ENCODE data around the gene SRPK1. TPM values are rescaled to one million over a fixed set of nuclear protein-coding genes. Genes with fewer than 3 reads are reported as not detected.

SRPK1 gene
- total and polyA plus RNA-seq, 8 donors: 34.1 to 47.0 (median 39.5) TPM

- intact Hi-C loops (cut with DNase I): no loop called here
- no peak overlapping the region for H3K27ac ChIP-seq
- no peaks in the 10 kb centered on the region for H3K4me1 ChIP-seq
- H3K27me3 ChIP-seq: peaks cover 0 to 39% of the 10 kb centered on the region in 2 donors
- no peak overlapping the region for H3K4me3 ChIP-seq
- DNase-seq (no peak), ATAC-seq (no peak)
- TF ChIP-seq CTCF (IDR thresholded peaks at IDR 0.05): no peak
- no peaks in the 10 kb centered on the region for H3K36me3 ChIP-seq
- no peaks in the 10 kb centered on the region for H3K9me3 ChIP-seq
Measured at GRCh38 chr6:35794536-35795452, 126.1 kb downstream of the SRPK1 start.

GRCh38 chr6:35790683-35791082, 130.2 kb downstream of the SRPK1 start:
- Histone ChIP-seq H3K4me1 (no peaks in the 10 kb centered on the region), H3K27me3 (peaks cover 23 to 73% of the 10 kb centered on the region in 2 donors), H3K4me3 (no peak overlapping the region), H3K36me3 (no peaks in the 10 kb centered on the region), H3K27ac (no peak overlapping the region), H3K9me3 (no peaks in the 10 kb centered on the region)
- intact Hi-C loops (cut with DNase I): no loop called here
- no peak for DNase-seq
- no peak for ATAC-seq
- TF ChIP-seq CTCF (IDR thresholded peaks at IDR 0.05): no peak

GRCh38 chr6:35788423-35788982, 132.4 kb downstream of the SRPK1 start:
- Histone ChIP-seq H3K4me1 (no peaks in the 10 kb centered on the region), H3K36me3 (no peaks in the 10 kb centered on the region), H3K27me3 (peaks cover 23 to 82% of the 10 kb centered on the region in 2 donors), H3K9me3 (no peaks in the 10 kb centered on the region), H3K4me3 (no peak overlapping the region), H3K27ac (no peak overlapping the region)
- DNase-seq (no peak), ATAC-seq (no peak)
- no peak for TF ChIP-seq CTCF (IDR thresholded peaks at IDR 0.05)
- intact Hi-C loops (cut with DNase I): no loop called here

- Histone ChIP-seq H3K27me3 (peaks cover 23 to 82% of the 10 kb centered on the region in 2 donors), H3K9me3 (no peaks in the 10 kb centered on the region), H3K36me3 (no peaks in the 10 kb centered on the region), H3K4me1 (no peaks in the 10 kb centered on the region), H3K27ac (no peak overlapping the region), H3K4me3 (no peak overlapping the region)
- DNase-seq (no peak), ATAC-seq (no peak)
- no peak for TF ChIP-seq CTCF (IDR thresholded peaks at IDR 0.05)
- intact Hi-C loops (cut with DNase I): no loop called here
Measured at GRCh38 chr6:35787266-35788218, 133.4 kb downstream of the SRPK1 start.

All from left lung (tissue), 10 donors.